HCT116 (cell line): Measurements from ENCODE around the gene SDSL. TPM values are rescaled to one million over a fixed set of nuclear protein-coding genes. Genes with fewer than 3 reads are reported as not detected.

Experiments
- ATAC-seq: fragments of 200-7000 bp; cut with Tn5 transposase; 2 replicates; pipeline ENCODE4 v1.9.1; 2020; ENCODE audit warnings: mild to moderate bottlenecking, moderate library complexity
- BruUV-seq: library from RNA; stranded (reverse); fragments of 400-500 nt; replicated peaks from 2 replicates; lab custom pipeline; 2021; lab: Mats Ljungman, UMichigan
- CTCF ChIA-PET: fragments of 300-600 bp; sonication (Branson Sonifier 250); formaldehyde crosslinking; loops from one replicate; lab custom pipeline; 2021; ENCODE audit warnings: antibody characterized with exemption; lab: Charles Lee
- POLR2A ChIA-PET: fragments of 300-600, 350-600 bp; sonication (Branson Sonifier 250); formaldehyde crosslinking; loops from one replicate; lab custom pipeline; 2021; ENCODE audit warnings: antibody characterized with exemption; lab: Charles Lee
- RAD21 ChIA-PET, 2 experiments: fragments of 300-600 bp; sonication (Branson Sonifier 250); formaldehyde crosslinking; loops; one replicate each; lab custom pipeline; 2023; ENCODE audit warnings: low total read pairs in 2 of 2; ENCODE audit not compliant: uncharacterized antibody in 2 of 2, unreplicated experiment in 2 of 2, low non-redundant PET in 1 of 2; lab: Charles Lee
- DNase-seq: peaks from one replicate; pipeline ENCODE4 v3.0.0-alpha.2; 2010; ENCODE audit warnings: low read depth, low spot score
- H2AFZ ChIP-seq: fragments of 200-600 bp; shearing (Covaris generic), sonication (generic); 2 replicates; pipeline ENCODE4 v1.6.1; 2017; ENCODE audit warnings: low read depth, mixed run types, mixed read lengths, antibody characterized with exemption, low read length; ENCODE audit not compliant: poor library complexity, severe bottlenecking
- H3K27ac ChIP-seq: 2 replicates; pipeline ENCODE4 v1.5.1; 2012; ENCODE audit warnings: low read depth, low read length
- H3K27me3 ChIP-seq: fragments of 200-600 bp; sonication (generic); 2 replicates; pipeline ENCODE4 v1.6.1; 2016; ENCODE audit warnings: mixed run types, low read length, mixed read lengths; ENCODE audit not compliant: insufficient read depth
- H3K36me3 ChIP-seq, 2 experiments: fragments of 200-500 bp in 1 of 2; fragments of 200-600 bp in 1 of 2; sonication (Bioruptor generic) in 1 of 2; sonication (generic) in 1 of 2; 2 replicates each; pipeline versions ENCODE4 v1.5.1 to v1.6.1; 2014 to 2016; ENCODE audit warnings: low read length in 2 of 2, inconsistent platforms in 1 of 2, mixed read lengths in 1 of 2, mixed run types in 1 of 2; ENCODE audit not compliant: insufficient read depth in 2 of 2, control insufficient read depth in 1 of 2
- H3K4me1 ChIP-seq, 2 experiments: fragments of 200-600 bp in 1 of 2; sonication (generic) in 1 of 2; 2 replicates each; pipeline versions ENCODE4 v1.5.1 to v1.6.1; 2012 to 2017; ENCODE audit warnings: low read length in 2 of 2, inconsistent platforms in 1 of 2, mild to moderate bottlenecking in 1 of 2, mixed read lengths in 1 of 2, mixed run types in 1 of 2, moderate library complexity in 1 of 2; ENCODE audit not compliant: insufficient read depth in 2 of 2, control insufficient read depth in 1 of 2
- H3K4me2 ChIP-seq: fragments of 200-600 bp; sonication (generic); 2 replicates; pipeline ENCODE4 v1.6.1; 2017; ENCODE audit warnings: mixed run types, low read length, mixed read lengths
- H3K4me3 ChIP-seq, 2 experiments: fragments of 200-600 bp in 1 of 2; sonication (generic) in 1 of 2; replicated peaks in 1 of 2; 2 replicates each; pipeline ENCODE4 v1.5.1; 2011 to 2016; ENCODE audit warnings: low read length in 2 of 2, control low read depth in 1 of 2, low read depth in 1 of 2, mild to moderate bottlenecking in 1 of 2, mixed read lengths in 1 of 2, mixed run types in 1 of 2
- H3K79me2 ChIP-seq: fragments of 200-600 bp; sonication (generic); 2 replicates; pipeline ENCODE4 v1.6.1; 2017; ENCODE audit warnings: mild to moderate bottlenecking, mixed run types, low read length, moderate library complexity, mixed read lengths; ENCODE audit not compliant: insufficient read depth
- H3K9ac ChIP-seq: fragments of 200-600 bp; sonication (generic); 2 replicates; pipeline ENCODE4 v1.6.1; 2016; ENCODE audit warnings: low read length, mixed read lengths
- H3K9me2 ChIP-seq: fragments of 200-600 bp; sonication (generic), shearing (Covaris generic); 2 replicates; pipeline ENCODE4 v1.6.1; 2017; ENCODE audit warnings: mixed run types, mild to moderate bottlenecking, moderate library complexity; ENCODE audit not compliant: insufficient read depth
- H3K9me3 ChIP-seq, 2 experiments: fragments of 200-500 bp in 1 of 2; fragments of 200-600 bp in 1 of 2; sonication (Bioruptor generic) in 1 of 2; sonication (generic) in 1 of 2; 2 replicates each; pipeline ENCODE4 v1.6.1; 2014 to 2017; ENCODE audit warnings: low read length in 2 of 2, mixed read lengths in 2 of 2, inconsistent platforms in 1 of 2, low read depth in 1 of 2, mild to moderate bottlenecking in 1 of 2, mixed run types in 1 of 2, moderate library complexity in 1 of 2; ENCODE audit not compliant: control insufficient read depth in 1 of 2, insufficient read depth in 1 of 2
- H4K20me1 ChIP-seq: fragments of 200-600 bp; sonication (generic), shearing (Covaris generic); 2 replicates; pipeline ENCODE4 v1.6.1; 2017; ENCODE audit warnings: mixed run types, mild to moderate bottlenecking, moderate library complexity; ENCODE audit not compliant: insufficient read depth
- CBX3 ChIP-seq: IDR thresholded peaks from 2 replicates; pipeline ENCODE4 v1.6.1; 2012; ENCODE audit warnings: low read depth
- CEBPB ChIP-seq: IDR thresholded peaks from 2 replicates; pipeline ENCODE4 v1.6.1; 2012; ENCODE audit warnings: low read depth
- CTCF ChIP-seq, 3 experiments: fragments of 200-600 bp in 1 of 3; sonication (generic) in 1 of 3; IDR thresholded peaks in 2 of 3; conservative IDR thresholded peaks in 1 of 3; 2 replicates each; pipeline ENCODE4 v1.5.1; 2012 to 2017; ENCODE audit warnings: low read depth in 2 of 3, low read length in 2 of 3, antibody characterized with exemption in 1 of 3, borderline replicate concordance in 1 of 3, control low read depth in 1 of 3, mild to moderate bottlenecking in 1 of 3, mixed read lengths in 1 of 3, mixed run types in 1 of 3, moderate library complexity in 1 of 3; ENCODE audit not compliant: insufficient read depth in 1 of 3
- EGR1 ChIP-seq: IDR thresholded peaks from 2 replicates; pipeline ENCODE4 v1.6.1; 2012; ENCODE audit warnings: low read depth
- EZH2phosphoT487 ChIP-seq: fragments of 200-600 bp; IDR thresholded peaks from 2 replicates; pipeline ENCODE4 v1.6.1; 2018; ENCODE audit warnings: antibody characterized with exemption, borderline replicate concordance
- FOSL1 ChIP-seq: IDR thresholded peaks from 2 replicates; pipeline ENCODE4 v1.6.1; 2012; ENCODE audit warnings: low read depth
- MAX ChIP-seq: IDR thresholded peaks from 2 replicates; pipeline ENCODE4 v1.6.1; 2012
- SIN3A ChIP-seq: IDR thresholded peaks from 2 replicates; pipeline ENCODE4 v1.6.1; 2012; ENCODE audit warnings: low read depth
- TCF7L2 ChIP-seq: IDR thresholded peaks from 2 replicates; pipeline ENCODE4 v1.7.0; 2011; ENCODE audit warnings: borderline replicate concordance, inconsistent platforms; ENCODE audit not compliant: insufficient read depth, insufficient read length; ENCODE audit errors: extremely low read depth
- YY1 ChIP-seq: IDR thresholded peaks from 2 replicates; pipeline ENCODE4 v1.6.1; 2011; ENCODE audit warnings: low read length, low read depth, moderate library complexity, mild to moderate bottlenecking; ENCODE audit not compliant: insufficient replicate concordance; ENCODE audit errors: extremely low read depth
- ZNF274 ChIP-seq: fragments of 200-500 bp; sonication (Bioruptor generic); IDR thresholded peaks from 2 replicates; pipeline ENCODE4 v1.6.1; 2014; ENCODE audit warnings: mild to moderate bottlenecking, low read depth, low read length, inconsistent platforms
- intact Hi-C: fragments of 100-400 bp; cut with micrococcal nuclease; formaldehyde crosslinking; loops from 2 replicates; pipeline ENCODE4 v1.10.0; 2022
- total RNA-seq: library from RNA; stranded (reverse); gene quantifications from one replicate; pipeline ENCODE4 v1.2.1, GENCODE V29; 2021; ENCODE audit not compliant: unreplicated experiment

SDSL gene
- total RNA-seq, 1 experiment from 2014 or later = 19.1 TPM

DNA sequence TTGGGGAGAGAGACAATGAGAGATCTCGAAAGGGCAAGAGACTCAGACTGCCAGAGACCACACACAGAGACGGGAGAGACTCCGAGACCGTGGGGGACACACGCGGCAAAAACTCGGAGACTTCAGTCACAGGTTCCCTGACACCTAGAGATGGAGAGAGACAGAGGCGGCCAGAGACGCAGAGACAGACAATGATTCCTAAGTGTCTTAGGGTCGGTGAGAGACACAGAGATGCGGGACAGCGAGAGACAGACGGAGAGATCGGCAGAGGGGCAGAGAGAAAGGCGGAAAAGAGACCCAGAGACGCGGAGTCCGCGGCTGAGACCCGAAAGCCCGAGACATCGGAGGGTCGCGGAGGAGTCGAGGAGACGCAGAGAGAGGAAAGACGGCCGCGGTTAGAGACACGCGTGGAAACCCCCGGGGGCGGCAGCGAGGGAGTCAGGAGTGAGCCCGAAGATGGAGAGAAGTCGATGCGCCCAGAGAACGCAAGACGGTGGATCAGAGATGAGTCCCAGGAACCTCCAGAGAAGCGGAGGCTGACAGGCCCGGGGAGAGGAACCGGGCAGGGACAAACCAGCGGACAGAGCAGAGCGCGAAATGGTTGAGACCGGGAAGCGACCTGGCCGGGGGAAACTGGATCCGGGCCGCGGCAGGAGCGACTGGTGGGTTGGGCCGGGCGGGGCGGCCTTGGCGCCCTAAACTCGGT is 41.7 kb downstream of the SDSL start:
- TF ChIP-seq EGR1 (no peak), CTCF (IDR thresholded peaks at IDR 0.05 in 2 of 3, conservative IDR thresholded peaks at IDR 0.05 in 1 of 3; ENCODE audit: borderline replicate concordance in 1 of 3, insufficient read depth in 1 of 3, low read depth in 2 of 3, low read length in 2 of 3) (no peak), TCF7L2 (no peak), FOSL1 (no peak), ZNF274 (no peak), EZH2phosphoT487 (no peak), YY1 (no peak), CBX3 (no peak), SIN3A (no peak), CEBPB (no peak), MAX (no peak)
- H2AFZ ChIP-seq = no peak overlapping the region
- H3K4me3 ChIP-seq = no peak overlapping the region
- no peak overlapping the region for H3K4me2 ChIP-seq
- no TSS peak for BruUV-seq
- H3K9ac ChIP-seq = no peak overlapping the region
- intact Hi-C loops = no loop called here
- no peaks in the 10 kb centered on the region for H4K20me1 ChIP-seq
- CTCF ChIA-PET = no interaction called here
- ATAC-seq (no peak), DNase-seq (no peak)
- no peak overlapping the region for H3K27ac ChIP-seq
- no peaks in the 10 kb centered on the region for H3K9me3 ChIP-seq
- no peaks in the 10 kb centered on the region for H3K79me2 ChIP-seq
- H3K27me3 ChIP-seq = peaks cover 6% of the 10 kb centered on the region; the same call in 1 of the 2 replicates
- H3K9me2 ChIP-seq = no peaks in the 10 kb centered on the region
- POLR2A ChIA-PET = no interaction called here
- RAD21 ChIA-PET = no interaction called here
- peaks cover 6 to 18% of the 10 kb centered on the region in 2 experiments; a peak in 3 of 4 replicates for H3K4me1 ChIP-seq
- H3K36me3 ChIP-seq = no peaks in the 10 kb centered on the region
